GM12875 (cell line): Measurements from ENCODE around the gene TMEM151B.

Source experiments
- H3K4me3 ChIP-seq: one replicate; pipeline ENCODE4 v1.5.1; 2011; ENCODE audit warnings: low read depth, low read length, control low read depth
- TF ChIP-seq, protein P1 (sequence below): IDR thresholded peaks from 2 replicates; pipeline ENCODE4 v1.5.1; 2011; ENCODE audit warnings: low read depth, mild to moderate bottlenecking, control low read depth, inconsistent platforms, low read length, moderate library complexity, borderline replicate concordance; ENCODE audit not compliant: insufficient read depth

TMEM151B gene

DNA sequence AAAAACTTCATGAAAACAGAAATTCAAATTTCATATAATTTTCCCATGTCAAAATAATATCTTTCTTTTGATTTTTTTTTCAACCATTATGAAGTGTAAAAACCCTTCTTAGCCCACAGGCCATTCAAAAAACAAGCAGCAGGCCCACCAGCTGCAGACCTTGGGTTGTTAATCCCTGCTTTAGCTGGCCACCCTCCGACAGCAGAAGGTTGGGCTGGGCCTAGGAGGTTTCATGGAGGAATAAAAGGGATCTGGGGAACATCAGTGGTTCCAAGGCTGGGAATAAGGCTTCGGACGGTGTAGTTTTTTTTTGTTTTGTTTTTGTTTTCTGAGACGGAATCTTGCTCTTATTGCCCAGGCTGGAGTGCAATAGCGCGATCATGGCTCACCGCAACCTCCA lies 26.9 kb upstream of the TMEM151B start:
- TF ChIP-seq, protein P1, sequence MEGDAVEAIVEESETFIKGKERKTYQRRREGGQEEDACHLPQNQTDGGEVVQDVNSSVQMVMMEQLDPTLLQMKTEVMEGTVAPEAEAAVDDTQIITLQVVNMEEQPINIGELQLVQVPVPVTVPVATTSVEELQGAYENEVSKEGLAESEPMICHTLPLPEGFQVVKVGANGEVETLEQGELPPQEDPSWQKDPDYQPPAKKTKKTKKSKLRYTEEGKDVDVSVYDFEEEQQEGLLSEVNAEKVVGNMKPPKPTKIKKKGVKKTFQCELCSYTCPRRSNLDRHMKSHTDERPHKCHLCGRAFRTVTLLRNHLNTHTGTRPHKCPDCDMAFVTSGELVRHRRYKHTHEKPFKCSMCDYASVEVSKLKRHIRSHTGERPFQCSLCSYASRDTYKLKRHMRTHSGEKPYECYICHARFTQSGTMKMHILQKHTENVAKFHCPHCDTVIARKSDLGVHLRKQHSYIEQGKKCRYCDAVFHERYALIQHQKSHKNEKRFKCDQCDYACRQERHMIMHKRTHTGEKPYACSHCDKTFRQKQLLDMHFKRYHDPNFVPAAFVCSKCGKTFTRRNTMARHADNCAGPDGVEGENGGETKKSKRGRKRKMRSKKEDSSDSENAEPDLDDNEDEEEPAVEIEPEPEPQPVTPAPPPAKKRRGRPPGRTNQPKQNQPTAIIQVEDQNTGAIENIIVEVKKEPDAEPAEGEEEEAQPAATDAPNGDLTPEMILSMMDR = no peak
- no peak overlapping the region for H3K4me3 ChIP-seq

DNA sequence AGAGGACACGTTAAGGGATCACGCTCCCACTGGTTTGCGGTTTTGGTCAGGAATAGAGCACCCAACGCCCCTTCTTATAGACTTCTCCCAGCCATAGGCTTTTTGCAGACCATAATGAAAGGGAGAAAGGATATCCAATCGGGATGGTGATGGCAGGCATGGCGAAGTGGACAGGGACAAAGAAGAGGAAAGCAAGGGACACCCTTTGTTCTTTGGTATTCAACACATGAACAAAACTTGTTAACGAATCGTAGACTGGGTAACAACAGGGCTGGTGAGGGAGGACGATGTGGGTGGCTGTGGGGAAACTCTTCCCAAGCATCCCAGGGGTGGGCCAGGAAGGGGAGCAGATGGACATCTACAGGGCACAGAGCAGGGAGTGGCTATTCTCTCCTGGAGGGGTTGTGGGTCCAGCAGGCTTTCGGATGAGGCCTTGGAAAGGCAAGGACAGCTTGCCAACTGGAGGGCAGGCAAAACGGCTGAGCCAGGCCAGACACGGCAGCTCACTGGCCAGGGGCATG lies 24.8 kb upstream of the TMEM151B start:
- H3K4me3 ChIP-seq = peak overlapping the region; percentile 57

DNA sequence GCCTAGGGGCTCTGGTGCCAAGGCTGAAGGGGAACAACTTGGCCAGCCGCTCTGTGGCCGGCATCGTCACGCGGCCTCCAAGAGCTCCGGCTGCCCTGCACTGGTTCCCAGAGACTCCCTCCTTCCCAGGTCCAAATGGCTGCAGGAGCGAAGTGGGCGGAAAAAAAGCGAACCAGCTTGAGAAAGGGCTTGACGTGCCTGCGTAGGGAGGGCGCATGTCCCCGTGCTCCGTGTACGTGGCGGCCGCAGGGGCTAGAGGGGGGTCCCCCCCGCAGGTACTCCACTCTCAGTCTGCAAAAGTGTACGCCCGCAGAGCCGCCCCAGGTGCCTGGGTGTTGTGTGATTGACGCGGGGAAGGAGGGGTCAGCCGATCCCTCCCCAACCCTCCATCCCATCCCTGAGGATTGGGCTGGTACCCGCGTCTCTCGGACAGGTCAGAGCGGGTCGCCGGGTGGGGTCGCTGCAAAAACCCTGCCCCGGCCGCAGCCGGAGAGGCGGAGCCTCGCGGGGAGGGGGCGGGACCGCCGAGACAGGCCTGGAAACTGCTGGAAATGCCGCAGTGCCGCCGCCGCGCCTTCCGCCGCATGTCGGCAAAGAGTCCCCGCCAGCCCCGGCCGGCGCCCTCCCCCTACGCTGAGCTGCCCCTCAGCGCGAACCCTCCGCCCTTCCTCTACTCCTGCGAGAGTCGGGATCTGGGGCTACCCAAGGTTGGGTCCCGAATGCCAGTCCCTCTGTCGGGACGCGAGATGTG lies 24.2 kb upstream of the TMEM151B start:
- TF ChIP-seq, protein P1 = peak; percentile 21; the same call in 1 of the 2 replicates
- H3K4me3 ChIP-seq = peak overlapping the region; percentile 57

More for the DNA sequence above, 24.8 kb upstream of the TMEM151B start:
- TF ChIP-seq, protein P1 = no peak

DNA sequence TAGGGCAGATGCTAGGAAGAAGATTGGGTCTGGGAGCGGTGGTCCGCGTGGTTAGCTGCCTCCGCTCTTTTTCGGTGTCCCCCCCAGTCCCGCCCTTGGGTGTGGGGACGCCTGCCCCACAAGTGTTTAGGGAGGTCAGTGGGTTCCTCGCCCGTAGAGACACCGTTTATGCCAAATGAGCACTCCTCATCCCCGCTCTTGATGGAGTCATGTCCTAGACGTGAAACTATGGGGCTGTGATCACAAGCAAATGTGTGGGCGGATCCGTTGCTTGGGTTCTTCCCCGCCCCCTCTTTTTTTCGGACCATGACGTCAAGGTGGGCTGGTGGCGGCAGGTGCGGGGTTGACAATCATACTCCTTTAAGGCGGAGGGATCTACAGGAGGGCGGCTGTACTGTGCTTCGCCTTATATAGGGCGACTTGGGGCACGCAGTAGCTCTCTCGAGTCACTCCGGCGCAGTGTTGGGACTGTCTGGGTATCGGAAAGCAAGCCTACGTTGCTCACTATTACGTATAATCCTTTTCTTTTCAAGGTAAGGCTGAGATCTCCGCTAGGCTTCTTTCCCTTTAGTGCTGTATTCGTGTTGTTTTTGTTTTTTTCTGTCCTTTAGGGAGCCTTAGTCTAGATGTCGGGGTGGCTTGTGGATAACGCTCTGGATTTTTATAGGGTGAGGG lies 23.4 kb upstream of the TMEM151B start, which contains the start of gene HSP90AB1:
HSP90AB1 (plus strand) TSS at position 439 of the 675 bp plus-strand sequence. CDS start 1,529 bp downstream, outside the sequence.
- H3K4me3 ChIP-seq = peak within 1 kb of the TSS; percentile 66
- TF ChIP-seq, protein P1 = no peak

DNA sequence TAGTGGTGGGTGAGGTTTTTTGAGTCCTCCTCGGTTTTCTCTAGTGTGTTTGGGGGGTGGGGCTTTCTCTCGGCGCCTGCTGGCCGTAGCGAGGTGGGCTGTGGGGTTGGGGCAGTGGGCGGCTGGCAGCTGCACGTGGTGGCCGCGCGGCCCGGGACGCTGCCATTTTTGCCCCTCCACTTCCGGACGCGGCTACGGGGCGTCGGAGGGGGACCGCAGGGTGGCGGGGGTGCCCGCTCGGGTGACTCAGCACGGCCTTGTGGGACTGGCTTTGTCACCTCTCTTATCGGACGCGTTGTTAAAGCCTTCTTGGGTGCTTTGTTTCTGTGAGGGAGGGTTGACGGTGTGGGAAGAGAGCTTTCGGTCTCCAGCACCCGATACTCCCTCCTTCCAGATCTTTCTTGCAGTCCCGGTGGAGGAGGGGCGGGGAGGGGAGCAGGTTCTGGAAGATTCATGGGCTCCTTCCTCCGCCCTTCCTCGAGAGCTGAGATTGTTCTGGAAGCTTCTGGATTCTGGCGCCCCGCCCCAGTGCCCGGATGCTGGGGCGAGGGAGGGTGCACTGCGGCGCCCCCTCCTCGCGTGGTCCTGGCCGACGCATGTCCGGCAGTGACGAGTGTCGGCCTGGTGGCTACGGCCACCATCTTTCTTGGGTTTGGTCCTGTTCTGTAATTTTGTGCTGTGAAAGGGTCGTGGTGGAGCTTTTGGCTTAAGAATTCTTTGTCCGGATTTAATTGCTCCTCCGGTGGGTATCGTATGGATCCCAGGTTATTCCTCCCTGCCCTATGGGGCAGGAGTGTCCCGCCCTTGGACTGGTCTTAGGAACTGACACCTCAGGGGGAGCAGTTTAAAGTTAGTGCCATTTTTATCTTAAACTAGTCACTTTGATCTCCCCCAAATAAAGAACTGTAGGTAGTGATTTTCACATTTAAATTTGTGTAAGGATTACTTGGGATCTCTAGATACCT lies 22.6 kb upstream of the TMEM151B start:
- TF ChIP-seq, protein P1 = no peak
- peak overlapping the region; percentile 66 for H3K4me3 ChIP-seq

DNA sequence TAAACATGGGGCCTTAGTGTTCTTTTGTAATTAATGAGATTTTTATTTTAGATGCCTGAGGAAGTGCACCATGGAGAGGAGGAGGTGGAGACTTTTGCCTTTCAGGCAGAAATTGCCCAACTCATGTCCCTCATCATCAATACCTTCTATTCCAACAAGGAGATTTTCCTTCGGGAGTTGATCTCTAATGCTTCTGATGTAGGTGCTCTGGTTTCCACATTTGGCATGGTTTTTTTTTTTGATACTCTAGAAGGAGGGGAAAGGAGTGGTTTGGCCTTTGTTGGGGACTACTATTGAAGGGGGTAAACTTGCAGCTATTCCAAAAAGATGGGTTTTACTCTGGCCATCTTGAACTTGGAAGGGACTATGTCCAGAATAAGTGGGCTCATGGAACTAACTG lies 21.7 kb upstream of the TMEM151B start:
- H3K4me3 ChIP-seq = peak overlapping the region; percentile 66
- TF ChIP-seq, protein P1 = no peak
